B cell (primary cell): Measurements from ENCODE around the gene ZCCHC10. TPM values are rescaled to one million over a fixed set of nuclear protein-coding genes. Genes with fewer than 3 reads are reported as not detected.

ENCODE experiments used
- ATAC-seq: fragments of 200-7000 bp; cut with Tn5 transposase; one replicate; pipeline ENCODE4 v1.10.0; 2021; ENCODE audit warnings: low read depth, mild to moderate bottlenecking, moderate number of reproducible peaks, moderate library complexity
- CTCF ChIA-PET: fragments of 350-600 bp; sonication (Branson Sonifier 250); formaldehyde crosslinking; loops from one replicate; lab custom pipeline; 2021; ENCODE audit warnings: antibody characterized with exemption, inconsistent platforms; lab: Charles Lee
- POLR2A ChIA-PET: fragments of 350-600 bp; sonication (Branson Sonifier 250); formaldehyde crosslinking; loops from one replicate; lab custom pipeline; 2021; ENCODE audit warnings: antibody characterized with exemption; lab: Charles Lee
- DNase-seq: peaks from one replicate; pipeline ENCODE4 v3.0.0; 2013
- H2AFZ ChIP-seq: 2 replicates; pipeline ENCODE4 v1.6.1; 2012; ENCODE audit warnings: mild to moderate bottlenecking, low read depth, low read length; ENCODE audit not compliant: insufficient read depth, poor library complexity, severe bottlenecking
- H3K27ac ChIP-seq, 2 donors: 1 replicate in 1 of 2; 2 replicates in 1 of 2; pipeline ENCODE4 v1.5.1; 2012 to 2013; ENCODE audit warnings: low read length in 2 of 2, mild to moderate bottlenecking in 2 of 2, moderate library complexity in 1 of 2
- H3K27me3 ChIP-seq, 4 experiments: fragments of 200-600 bp in 1 of 4; sonication (generic) in 1 of 4; replicated peaks in 1 of 4; 1 replicate in 2 of 4; 2 replicates in 2 of 4; pipeline versions ENCODE4 v1.6.1 to v1.7.0; 2013 to 2016; ENCODE audit warnings: low read length in 3 of 4, mild to moderate bottlenecking in 2 of 4, mixed read lengths in 1 of 4, moderate library complexity in 1 of 4; ENCODE audit not compliant: insufficient read depth in 4 of 4, control insufficient read depth in 3 of 4; ENCODE audit errors: control extremely low read depth in 1 of 4
- H3K36me3 ChIP-seq, 2 experiments: replicated peaks in 1 of 2; 1 replicate in 1 of 2; 2 replicates in 1 of 2; pipeline versions ENCODE4 v1.6.1 to v1.7.1; 2013; ENCODE audit warnings: low read length in 1 of 2; ENCODE audit not compliant: insufficient read depth in 2 of 2, control insufficient read depth in 1 of 2; ENCODE audit errors: control extremely low read depth in 1 of 2, extremely low read depth in 1 of 2
- H3K4me1 ChIP-seq, 2 donors: fragments of 200-600 bp in 1 of 2; sonication (generic) in 1 of 2; 1 replicate in 1 of 2; 2 replicates in 1 of 2; pipeline versions ENCODE4 v1.5.1 to v1.6.1; 2013 to 2017; ENCODE audit warnings: low read length in 2 of 2; ENCODE audit not compliant: control insufficient read depth in 2 of 2, insufficient read depth in 2 of 2
- H3K4me2 ChIP-seq: replicated peaks from 2 replicates; pipeline ENCODE3; 2012; ENCODE audit warnings: mild to moderate bottlenecking, low read depth, low read length; ENCODE audit not compliant: poor library complexity, severe bottlenecking
- H3K4me3 ChIP-seq, 5 experiments: fragments of 200-600 bp in 1 of 5; sonication (generic) in 1 of 5; 1 replicate in 3 of 5; 2 replicates in 2 of 5; pipeline versions ENCODE4 v1.5.1 to v1.7.0; 2011 to 2016; ENCODE audit warnings: low read length in 4 of 5, mild to moderate bottlenecking in 4 of 5, low read depth in 2 of 5, control low read depth in 1 of 5, moderate library complexity in 1 of 5; ENCODE audit not compliant: insufficient read depth in 1 of 5; ENCODE audit errors: control extremely low read depth in 1 of 5, extremely low read depth in 1 of 5
- H3K79me2 ChIP-seq: fragments of 200-600 bp; sonication (generic); one replicate; pipeline ENCODE4 v1.6.0; 2016; ENCODE audit warnings: low read length; ENCODE audit not compliant: control insufficient read depth, insufficient read depth
- H3K9ac ChIP-seq: fragments of 200-600 bp; sonication (generic); 2 replicates; pipeline ENCODE4 v1.6.1; 2017; ENCODE audit warnings: mild to moderate bottlenecking, low read length, moderate library complexity
- H3K9me3 ChIP-seq, 3 donors: one replicate each; pipeline versions ENCODE4 v1.6.1 to v1.7.1; 2013; ENCODE audit warnings: low read length in 2 of 3; ENCODE audit not compliant: control insufficient read depth in 2 of 3, insufficient read depth in 1 of 3; ENCODE audit errors: control extremely low read depth in 1 of 3
- H4K20me1 ChIP-seq: 2 replicates; pipeline ENCODE4 v1.6.0; 2012; ENCODE audit warnings: mild to moderate bottlenecking, low read length; ENCODE audit not compliant: insufficient read depth, control insufficient read depth, poor library complexity, severe bottlenecking
- H3K27ac Mint-ChIP-seq: one replicate; pipeline ENCODE4 v1.8.0; 2021; ENCODE audit warnings: mixed read lengths
- H3K27me3 Mint-ChIP-seq: one replicate; pipeline ENCODE4 v1.8.0; 2021; ENCODE audit warnings: mixed read lengths
- H3K4me1 Mint-ChIP-seq: one replicate; pipeline ENCODE4 v1.8.0; 2021; ENCODE audit warnings: mixed read lengths
- H3K4me3 Mint-ChIP-seq: one replicate; pipeline ENCODE4 v1.8.0; 2021; ENCODE audit warnings: mixed read lengths
- H3K9me3 Mint-ChIP-seq: one replicate; pipeline ENCODE4 v1.8.0; 2022; ENCODE audit warnings: mixed read lengths; ENCODE audit not compliant: insufficient read depth
- EZH2 ChIP-seq: IDR thresholded peaks from 2 replicates; pipeline ENCODE4 v1.6.1; 2012; ENCODE audit warnings: borderline replicate concordance, low read depth, mild to moderate bottlenecking, moderate library complexity, low read length; ENCODE audit not compliant: insufficient read depth, poor library complexity, severe bottlenecking
- WGBS: methylation state at CpG from one replicate; pipeline ENCODE4 v1.1.5; 2013; ENCODE audit warnings: missing lambda C conversion rate; ENCODE audit not compliant: insufficient coverage; 5-methylcytosine and 5-hydroxymethylcytosine counted together
- intact Hi-C: fragments of 100-400 bp; cut with micrococcal nuclease; formaldehyde crosslinking; loops from one replicate; pipeline ENCODE4 v1.10.0; 2022
- polyA plus RNA-seq: library from polyadenylated mRNA; depleted of rRNA; stranded (reverse); fragments of >200 nt; gene quantifications from 2 replicates; pipeline ENCODE4 v1.2.3, GENCODE V29; 2012
- total RNA-seq, 2 donors: library from RNA; stranded (reverse); fragments of 120-200 nt in 1 of 2; gene quantifications; 1 replicate in 1 of 2; 2 replicates in 1 of 2; pipeline versions ENCODE4 v1.2.3 to v1.2.4, GENCODE V29; 2013 to 2022
- TF ChIP-seq, protein P1 (sequence below): fragments of 200-600 bp; IDR thresholded peaks from one replicate; pipeline ENCODE4 v1.8.0; 2022; ENCODE audit warnings: antibody characterized with exemption, mild to moderate bottlenecking

The ZCCHC10 gene
- total and polyA plus RNA-seq, 2 donors (not counting 1 experiment from before 2014, with no cell fraction given) = 16.5 to 34.0 TPM

DNA sequence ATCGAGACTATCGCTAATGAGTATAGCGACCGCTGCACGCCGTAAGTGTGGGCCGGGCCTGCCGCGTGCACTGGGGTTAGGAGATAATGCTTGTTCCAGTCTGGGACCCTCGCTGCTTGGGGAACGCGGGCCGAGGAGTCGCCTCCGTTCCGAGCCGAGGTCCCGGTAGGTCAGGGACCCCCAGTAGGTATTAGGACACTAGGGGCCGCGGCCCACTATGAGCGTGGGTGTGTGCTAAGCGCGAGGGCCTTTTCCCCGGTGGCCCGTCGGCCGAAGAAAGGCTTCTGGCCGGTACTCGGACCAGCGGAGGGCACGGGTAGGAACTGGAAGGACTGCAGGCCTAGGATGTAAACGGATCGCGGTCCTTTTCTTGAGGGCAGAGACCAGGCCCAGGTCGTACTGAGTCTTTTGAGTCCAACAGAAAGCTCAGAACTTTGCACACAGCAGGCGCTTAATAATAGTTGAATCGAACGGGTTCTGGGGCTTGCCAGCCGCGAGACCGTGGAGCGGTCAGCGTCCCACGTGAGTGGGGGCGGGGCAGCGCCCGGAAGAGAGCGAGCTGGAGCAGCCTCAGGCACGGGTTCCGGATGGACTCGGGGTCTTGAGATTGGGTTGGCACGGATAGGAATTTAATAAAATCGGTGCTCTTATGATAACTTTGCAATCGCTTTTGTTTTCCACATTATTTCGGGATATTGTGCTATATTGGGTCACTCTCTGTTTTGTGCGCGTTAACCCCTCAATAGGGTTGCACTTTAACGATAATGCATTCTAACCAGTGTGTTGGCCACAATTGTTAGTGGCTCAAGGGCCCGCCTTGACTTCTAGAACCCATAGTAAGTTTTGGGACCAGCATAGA lies 26.2 kb upstream of the ZCCHC10 start:
- ChIA-PET POLR2A (interaction anchor here (0.6 to 4.0 kb wide), 11 partner anchors 16 to 1821 kb away, joined by 3 to 83 read pairs (median 7); partner anchors contain the start of genes AFF4, IRF1 and ZCCHC10), CTCF (interaction anchor here (0.7 to 2.2 kb wide), 5 partner anchors 19 to 90 kb away, joined by 3 to 13 read pairs (median 4); partner anchors contain the start of gene AFF4)
- peak overlapping the region; percentile 100 for H3K27ac Mint-ChIP-seq
- 1% methylated on average over 54 of the region's 59 CpGs for WGBS
- no peaks in the 10 kb centered on the region for H3K9me3 Mint-ChIP-seq
- no peak for TF ChIP-seq EZH2
- H3K4me1 Mint-ChIP-seq = peaks cover 70% of the 10 kb centered on the region
- Histone ChIP-seq H3K9me3 (no peaks in the 10 kb centered on the region), H3K27ac (peak overlapping the region; percentile 89 to 99), H3K4me1 (peaks cover 34% of the 10 kb centered on the region in 2 donors), H3K36me3 (peaks cover 0 to 2% of the 10 kb centered on the region in 2 experiments), H3K4me2 (peak overlapping the region; percentile 92), H3K79me2 (peaks cover 63% of the 10 kb centered on the region), H3K4me3 (peak overlapping the region; percentile 89 to 93 (median 91)), H2AFZ (peak overlapping the region; percentile 83), H3K27me3 (no peaks in the 10 kb centered on the region), H4K20me1 (peaks cover 37% of the 10 kb centered on the region), H3K9ac (peak overlapping the region; percentile 88)
- no peaks in the 10 kb centered on the region for H3K27me3 Mint-ChIP-seq
- no peak for ATAC-seq
- H3K4me3 Mint-ChIP-seq = peak overlapping the region; percentile 97
- DNase-seq = no peak
- intact Hi-C loops = loop anchor here (1.0 to 5.0 kb wide), 5 partner anchors 26 to 495 kb away; partner anchors contain the start of genes GDF9, RAD50, UQCRQ and ZCCHC10

DNA sequence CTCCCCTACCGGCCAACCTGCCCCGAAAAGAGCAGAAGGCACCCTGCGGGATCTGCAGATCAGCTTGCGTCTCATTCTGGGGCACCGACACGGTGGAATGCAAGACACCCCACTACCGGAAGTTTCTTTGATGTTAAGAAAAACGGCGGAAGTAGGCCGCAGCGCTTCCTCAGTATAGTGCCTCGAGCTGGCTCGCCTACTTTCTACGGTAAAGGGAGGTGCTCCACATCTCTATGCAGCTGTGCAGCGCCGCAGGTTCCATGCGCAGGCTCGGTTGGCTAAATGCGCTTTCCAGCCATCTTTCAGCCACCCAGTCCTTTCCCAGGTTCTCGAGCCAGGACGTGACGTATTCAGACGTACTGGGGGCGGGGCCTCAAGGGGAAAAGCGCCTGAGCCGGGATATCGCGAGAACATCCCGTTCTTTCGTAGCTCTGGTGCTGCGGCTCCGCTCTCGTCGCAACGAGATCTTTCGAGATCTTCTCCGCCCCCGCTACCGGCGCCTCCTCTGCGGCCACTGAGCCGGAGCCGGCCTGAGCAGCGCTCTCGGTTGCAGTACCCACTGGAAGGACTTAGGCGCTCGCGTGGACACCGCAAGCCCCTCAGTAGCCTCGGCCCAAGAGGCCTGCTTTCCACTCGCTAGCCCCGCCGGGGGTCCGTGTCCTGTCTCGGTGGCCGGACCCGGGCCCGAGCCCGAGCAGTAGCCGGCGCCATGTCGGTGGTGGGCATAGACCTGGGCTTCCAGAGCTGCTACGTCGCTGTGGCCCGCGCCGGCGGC lies 25.4 kb upstream of the ZCCHC10 start, which contains the start of gene HSPA4:
TSS of gene HSPA4 (plus strand) at position 472 of the 775 bp plus-strand sequence. CDS start at position 710, 238 bp downstream.
- ATAC-seq (peak; percentile 87), DNase-seq (peak; percentile 100)
- Mint-ChIP-seq H3K9me3 (no peaks in the 10 kb centered on the region), H3K27me3 (no peaks in the 10 kb centered on the region), H3K4me1 (peaks cover 67% of the 10 kb centered on the region), H3K27ac (peak within 1 kb of the TSS; percentile 100), H3K4me3 (peak within 1 kb of the TSS; percentile 97)
- TF ChIP-seq EZH2 = no peak
- TF ChIP-seq, protein P1, sequence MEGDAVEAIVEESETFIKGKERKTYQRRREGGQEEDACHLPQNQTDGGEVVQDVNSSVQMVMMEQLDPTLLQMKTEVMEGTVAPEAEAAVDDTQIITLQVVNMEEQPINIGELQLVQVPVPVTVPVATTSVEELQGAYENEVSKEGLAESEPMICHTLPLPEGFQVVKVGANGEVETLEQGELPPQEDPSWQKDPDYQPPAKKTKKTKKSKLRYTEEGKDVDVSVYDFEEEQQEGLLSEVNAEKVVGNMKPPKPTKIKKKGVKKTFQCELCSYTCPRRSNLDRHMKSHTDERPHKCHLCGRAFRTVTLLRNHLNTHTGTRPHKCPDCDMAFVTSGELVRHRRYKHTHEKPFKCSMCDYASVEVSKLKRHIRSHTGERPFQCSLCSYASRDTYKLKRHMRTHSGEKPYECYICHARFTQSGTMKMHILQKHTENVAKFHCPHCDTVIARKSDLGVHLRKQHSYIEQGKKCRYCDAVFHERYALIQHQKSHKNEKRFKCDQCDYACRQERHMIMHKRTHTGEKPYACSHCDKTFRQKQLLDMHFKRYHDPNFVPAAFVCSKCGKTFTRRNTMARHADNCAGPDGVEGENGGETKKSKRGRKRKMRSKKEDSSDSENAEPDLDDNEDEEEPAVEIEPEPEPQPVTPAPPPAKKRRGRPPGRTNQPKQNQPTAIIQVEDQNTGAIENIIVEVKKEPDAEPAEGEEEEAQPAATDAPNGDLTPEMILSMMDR = no peak
- H3K36me3 ChIP-seq = peaks cover 0 to 2% of the 10 kb centered on the region in 2 experiments
- no peaks in the 10 kb centered on the region for H3K27me3 ChIP-seq
- peak within 1 kb of the TSS; percentile 89 to 93 (median 91) for H3K4me3 ChIP-seq
- no peaks in the 10 kb centered on the region for H3K9me3 ChIP-seq
- peak within 1 kb of the TSS; percentile 83 for H2AFZ ChIP-seq
- H3K9ac ChIP-seq = peak within 1 kb of the TSS; percentile 88
- intact Hi-C loops = loop anchor here (1.0 to 5.0 kb wide), 7 partner anchors 18 to 494 kb away; partner anchors contain the start of genes AFF4, GDF9, RAD50 and UQCRQ
- peak within 1 kb of the TSS; percentile 92 for H3K4me2 ChIP-seq
- CTCF ChIA-PET = interaction anchor here (0.7 to 2.2 kb wide), 6 partner anchors 18 to 89 kb away, joined by 3 to 13 read pairs (median 4); partner anchors contain the start of gene AFF4
- peaks cover 58% of the 10 kb centered on the region for H3K79me2 ChIP-seq
- under 1% methylated on average over 68 of the region's 68 CpGs for WGBS
- peaks cover 30% of the 10 kb centered on the region for H4K20me1 ChIP-seq
- H3K4me1 ChIP-seq = peaks cover 37% of the 10 kb centered on the region in 2 donors
- peak within 1 kb of the TSS; percentile 89 to 99 for H3K27ac ChIP-seq
- POLR2A ChIA-PET = interaction anchor here (0.6 to 4.0 kb wide), 16 partner anchors 15 to 1822 kb away, joined by 3 to 83 read pairs (median 5); partner anchors contain the start of genes AFF4, IRF1 and ZCCHC10
